Embryonic facial prominence (tissue), 1 donor: ENCODE measurements around the gene GLRA2.

Experiments
- DNase-seq: peaks from one replicate; pipeline ENCODE4 v3.0.0-alpha.2; 2016; ENCODE audit errors: extremely low spot score

Gene GLRA2

GRCh38 chrX:14529290-14529989, at the start of gene GLRA2:
GLRA2 (plus strand) TSS chrX:14529536; CDS start chrX:14530058, 522 bp downstream.
- DNase-seq: no peak

- no peak for DNase-seq
Measured at GRCh38 chrX:14489437-14489836, 39.9 kb upstream of the GLRA2 start.

- no peak for DNase-seq
Measured at GRCh38 chrX:14491689-14492088, 37.6 kb upstream of the GLRA2 start.

GRCh38 chrX:14496674-14497073, 32.7 kb upstream of the GLRA2 start:
- DNase-seq: no peak

GRCh38 chrX:14497184-14497666, 32.1 kb upstream of the GLRA2 start:
- DNase-seq: no peak

- DNase-seq: no peak
Measured at GRCh38 chrX:14501327-14501726, 28.0 kb upstream of the GLRA2 start.

- no peak for DNase-seq
Measured at GRCh38 chrX:14504960-14505538, 24.3 kb upstream of the GLRA2 start.

GRCh38 chrX:14505648-14506047, 23.7 kb upstream of the GLRA2 start:
- DNase-seq: no peak

GRCh38 chrX:14506866-14507265, 22.5 kb upstream of the GLRA2 start:
- no peak for DNase-seq

GRCh38 chrX:14508025-14508690, 21.2 kb upstream of the GLRA2 start:
- DNase-seq: no peak

GRCh38 chrX:14509325-14510057, 19.8 kb upstream of the GLRA2 start:
- DNase-seq: no peak

- no peak for DNase-seq
Measured at GRCh38 chrX:14528629-14529289, 577 bp upstream of the GLRA2 start.

GRCh38 chrX:14533867-14534266, 4.5 kb downstream of the GLRA2 start:
- no peak for DNase-seq

- DNase-seq: no peak
Measured at GRCh38 chrX:14546190-14546589, 16.9 kb downstream of the GLRA2 start.

GRCh38 chrX:14554131-14554715, 24.9 kb downstream of the GLRA2 start:
- no peak for DNase-seq

GRCh38 chrX:14564058-14564457, 34.7 kb downstream of the GLRA2 start:
- no peak for DNase-seq

- no peak for DNase-seq
Measured at GRCh38 chrX:14573161-14573560, 43.8 kb downstream of the GLRA2 start.

- no peak for DNase-seq
Measured at GRCh38 chrX:14581081-14581480, 51.7 kb downstream of the GLRA2 start.

GRCh38 chrX:14584548-14584947, 55.2 kb downstream of the GLRA2 start:
- DNase-seq: no peak

- DNase-seq: no peak
Measured at GRCh38 chrX:14590216-14590615, 60.9 kb downstream of the GLRA2 start.

GRCh38 chrX:14590693-14591424, 61.5 kb downstream of the GLRA2 start:
- no peak for DNase-seq
